ENCODE data around the gene BEST1. TPM values are rescaled to one million over a fixed set of nuclear protein-coding genes. Genes with fewer than 3 reads are reported as not detected.

Gene BEST1
- total and polyA plus RNA-seq, 8 donors: 3.8 to 14.6 (median 6.6) TPM

- intact Hi-C loops (cut with DNase I): no loop called here
- Histone ChIP-seq H3K4me3 (no peak overlapping the region), H3K4me1 (peaks cover 12 to 37% of the 10 kb centered on the region in 2 donors), H3K27me3 (peaks cover 0 to 51% of the 10 kb centered on the region in 2 donors), H3K27ac (peak overlapping the region in 1 of 2 donors; percentile 19), H3K36me3 (no peaks in the 10 kb centered on the region), H3K9me3 (no peaks in the 10 kb centered on the region)
- ATAC-seq: no peak
- peak in 1 of 4 donors; percentile 41 for DNase-seq
- TF ChIP-seq CTCF (IDR thresholded peaks at IDR 0.05): no peak
Measured at GRCh38 chr11:61918938-61919704, 31.0 kb upstream of the BEST1 start.

GRCh38 chr11:61919705-61920631 is 30.2 kb upstream of the BEST1 start:
- ATAC-seq (no peak), DNase-seq (peak in 1 of 4 donors; percentile 67)
- peaks cover 12 to 37% of the 10 kb centered on the region in 2 donors for H3K4me1 ChIP-seq
- H3K4me3 ChIP-seq: no peak overlapping the region
- intact Hi-C loops (cut with DNase I): no loop called here
- no peaks in the 10 kb centered on the region for H3K36me3 ChIP-seq
- H3K27ac ChIP-seq: no peak overlapping the region
- no peaks in the 10 kb centered on the region for H3K9me3 ChIP-seq
- TF ChIP-seq CTCF (IDR thresholded peaks at IDR 0.05): no peak
- H3K27me3 ChIP-seq: peaks cover 0 to 51% of the 10 kb centered on the region in 2 donors

GRCh38 chr11:61921446-61921845 is 28.7 kb upstream of the BEST1 start:
- Histone ChIP-seq H3K4me3 (no peak overlapping the region), H3K36me3 (no peaks in the 10 kb centered on the region), H3K27me3 (peaks cover 0 to 41% of the 10 kb centered on the region in 2 donors), H3K27ac (no peak overlapping the region), H3K4me1 (peaks cover 12 to 35% of the 10 kb centered on the region in 2 donors), H3K9me3 (no peaks in the 10 kb centered on the region)
- DNase-seq: no peak
- intact Hi-C loops (cut with DNase I): no loop called here
- no peak for TF ChIP-seq CTCF (IDR thresholded peaks at IDR 0.05)
- no peak for ATAC-seq

- no peak for TF ChIP-seq CTCF (IDR thresholded peaks at IDR 0.05)
- peaks cover 12 to 26% of the 10 kb centered on the region in 2 donors for H3K4me1 ChIP-seq
- ATAC-seq: peak; percentile 72
Measured at GRCh38 chr11:61922539-61922938, 27.6 kb upstream of the BEST1 start.

More at GRCh38 chr11:61922539-61922938, 27.6 kb upstream of the BEST1 start:
- no peaks in the 10 kb centered on the region for H3K9me3 ChIP-seq
- no peaks in the 10 kb centered on the region for H3K36me3 ChIP-seq
- peak overlapping the region; percentile 41 to 75 for H3K27ac ChIP-seq
- intact Hi-C loops (cut with DNase I): no loop called here
- peaks cover 0 to 30% of the 10 kb centered on the region in 2 donors for H3K27me3 ChIP-seq
- H3K4me3 ChIP-seq: no peak overlapping the region
- DNase-seq: peak in 3 of 4 donors; percentile 42 to 75 (median 67)

Measured in left lung (tissue), 10 donors.